ENCODE data around the gene MUC3A.

DNA sequence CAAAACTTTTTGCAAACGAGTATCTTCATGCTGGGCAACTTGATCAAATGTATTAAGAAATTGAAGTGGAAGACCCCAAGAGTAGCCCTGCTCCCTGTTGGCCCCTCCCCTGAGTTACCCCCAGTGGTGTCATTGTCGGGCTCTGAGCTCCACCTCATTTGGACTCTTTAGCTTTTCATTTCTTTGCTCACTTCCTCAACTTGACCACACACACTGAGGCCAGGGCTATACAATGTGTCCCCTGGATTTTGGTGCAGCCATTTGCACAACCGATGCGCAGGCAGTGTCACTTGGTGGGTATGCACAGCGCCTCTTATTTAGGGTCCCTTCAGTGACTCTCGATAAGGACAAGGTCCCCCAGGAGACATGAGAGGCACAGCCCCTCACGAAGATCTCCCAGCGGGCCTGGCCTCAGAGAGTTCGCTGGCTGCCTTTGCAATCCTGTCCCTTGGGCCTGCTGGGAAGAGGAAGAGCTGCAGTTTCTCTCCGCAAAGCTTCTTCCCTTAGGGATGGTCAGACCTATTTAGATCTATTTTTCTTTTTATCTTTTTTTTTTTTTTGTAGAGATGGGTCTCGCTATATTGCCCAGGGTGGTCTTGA lies 2.5 kb upstream of the MUC3A start:
- TF ChIP-seq, protein P1, sequence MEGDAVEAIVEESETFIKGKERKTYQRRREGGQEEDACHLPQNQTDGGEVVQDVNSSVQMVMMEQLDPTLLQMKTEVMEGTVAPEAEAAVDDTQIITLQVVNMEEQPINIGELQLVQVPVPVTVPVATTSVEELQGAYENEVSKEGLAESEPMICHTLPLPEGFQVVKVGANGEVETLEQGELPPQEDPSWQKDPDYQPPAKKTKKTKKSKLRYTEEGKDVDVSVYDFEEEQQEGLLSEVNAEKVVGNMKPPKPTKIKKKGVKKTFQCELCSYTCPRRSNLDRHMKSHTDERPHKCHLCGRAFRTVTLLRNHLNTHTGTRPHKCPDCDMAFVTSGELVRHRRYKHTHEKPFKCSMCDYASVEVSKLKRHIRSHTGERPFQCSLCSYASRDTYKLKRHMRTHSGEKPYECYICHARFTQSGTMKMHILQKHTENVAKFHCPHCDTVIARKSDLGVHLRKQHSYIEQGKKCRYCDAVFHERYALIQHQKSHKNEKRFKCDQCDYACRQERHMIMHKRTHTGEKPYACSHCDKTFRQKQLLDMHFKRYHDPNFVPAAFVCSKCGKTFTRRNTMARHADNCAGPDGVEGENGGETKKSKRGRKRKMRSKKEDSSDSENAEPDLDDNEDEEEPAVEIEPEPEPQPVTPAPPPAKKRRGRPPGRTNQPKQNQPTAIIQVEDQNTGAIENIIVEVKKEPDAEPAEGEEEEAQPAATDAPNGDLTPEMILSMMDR (IDR thresholded peaks at IDR 0.05): no peak
- no peak for TF ChIP-seq POLR2A (IDR thresholded peaks at IDR 0.05)

Data from right lobe of liver (tissue), 4 donors.